HTERT RPE-1 (cell line): ENCODE measurements around the gene INS.

Source experiments
- in situ Hi-C: fragments of 300-500 bp; cut with MboI; formaldehyde crosslinking; loops from 4 replicates; pipeline ENCODE4 v1.14.3; 2020; ENCODE audit warnings: low sequenced_read_pairs

Gene INS

GRCh38 chr11:2160736-2161259, at the start of gene INS:
Gene INS, minus strand, starts transcription at chr11:2161209. Its CDS starts 238 bp downstream, at chr11:2160971.
- in situ Hi-C loops, result no loop called here

- in situ Hi-C loops, result no loop called here
These were observed 49.5 kb upstream of the INS start for GRCh38 chr11:2210366-2211112.

- in situ Hi-C loops, result no loop called here
These were observed 48.9 kb upstream of the INS start for GRCh38 chr11:2209900-2210321.

- in situ Hi-C loops, result no loop called here
These were observed 48.4 kb upstream of the INS start for GRCh38 chr11:2209370-2209801.

GRCh38 chr11:2208691-2209369, 47.8 kb upstream of the INS start:
- in situ Hi-C loops, result no loop called here

GRCh38 chr11:2207773-2208621, 47.0 kb upstream of the INS start:
- in situ Hi-C loops, result no loop called here

GRCh38 chr11:2207212-2207611, 46.2 kb upstream of the INS start:
- in situ Hi-C loops, result no loop called here

GRCh38 chr11:2205981-2206690, 45.1 kb upstream of the INS start:
- in situ Hi-C loops, result no loop called here

GRCh38 chr11:2205214-2205720, 44.3 kb upstream of the INS start:
- in situ Hi-C loops, result no loop called here

GRCh38 chr11:2204361-2205213, 43.6 kb upstream of the INS start:
- in situ Hi-C loops, result no loop called here

GRCh38 chr11:2203440-2204259, 42.6 kb upstream of the INS start:
- in situ Hi-C loops, result no loop called here

GRCh38 chr11:2202900-2203439, 42.0 kb upstream of the INS start:
- in situ Hi-C loops, result no loop called here

GRCh38 chr11:2202071-2202899, 41.3 kb upstream of the INS start:
- in situ Hi-C loops, result no loop called here

GRCh38 chr11:2201542-2201941, 40.5 kb upstream of the INS start:
- in situ Hi-C loops, result no loop called here

GRCh38 chr11:2200957-2201519, 40.0 kb upstream of the INS start:
- in situ Hi-C loops, result no loop called here

GRCh38 chr11:2200536-2200935, 39.5 kb upstream of the INS start:
- in situ Hi-C loops, result no loop called here
